Fibroblast of gingiva (primary cell): ENCODE results near the gene PIGQ.

Source experiments
- DNase-seq: peaks from one replicate; pipeline ENCODE4 v3.0.0-alpha.2; 2011; ENCODE audit warnings: low read depth

The PIGQ gene

GRCh38 chr16:555528-556473, 14.0 kb upstream of the PIGQ start:
- no peak for DNase-seq

DNA sequence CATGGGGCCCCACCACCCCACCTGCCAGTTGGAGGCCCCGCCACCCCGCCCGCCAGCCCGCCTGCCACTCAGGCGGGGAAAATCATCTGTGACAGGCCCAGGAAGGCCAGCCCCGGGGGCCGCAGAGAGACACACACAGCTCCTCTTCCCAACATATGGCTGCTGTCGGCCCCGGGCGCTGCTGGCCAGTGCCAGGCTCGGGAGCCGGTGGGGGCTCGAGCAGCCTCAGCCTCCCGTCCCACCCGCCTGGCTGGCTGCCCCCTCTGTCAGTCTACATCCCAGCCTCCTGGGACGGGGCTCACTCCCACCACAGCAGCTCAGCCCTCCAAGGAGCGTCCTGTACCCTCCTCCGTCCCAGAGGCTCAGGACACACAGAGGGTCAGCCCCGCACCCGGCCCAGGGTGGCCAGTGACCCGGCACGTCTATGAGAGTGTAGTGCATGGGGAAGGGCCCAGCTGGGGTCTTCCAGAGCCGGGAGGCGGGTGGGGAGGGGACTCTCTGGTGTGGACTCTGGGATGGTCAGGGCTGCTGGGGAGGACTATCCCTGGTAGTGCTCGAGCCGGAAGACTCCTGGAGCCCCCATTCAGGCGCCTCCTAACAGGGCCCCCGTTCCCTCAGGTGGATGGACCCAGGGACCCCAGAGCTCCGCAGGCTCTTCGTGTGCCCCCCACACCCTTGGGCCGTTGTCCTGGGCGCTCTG, 13.1 kb upstream of the PIGQ start:
- no peak for DNase-seq

DNA sequence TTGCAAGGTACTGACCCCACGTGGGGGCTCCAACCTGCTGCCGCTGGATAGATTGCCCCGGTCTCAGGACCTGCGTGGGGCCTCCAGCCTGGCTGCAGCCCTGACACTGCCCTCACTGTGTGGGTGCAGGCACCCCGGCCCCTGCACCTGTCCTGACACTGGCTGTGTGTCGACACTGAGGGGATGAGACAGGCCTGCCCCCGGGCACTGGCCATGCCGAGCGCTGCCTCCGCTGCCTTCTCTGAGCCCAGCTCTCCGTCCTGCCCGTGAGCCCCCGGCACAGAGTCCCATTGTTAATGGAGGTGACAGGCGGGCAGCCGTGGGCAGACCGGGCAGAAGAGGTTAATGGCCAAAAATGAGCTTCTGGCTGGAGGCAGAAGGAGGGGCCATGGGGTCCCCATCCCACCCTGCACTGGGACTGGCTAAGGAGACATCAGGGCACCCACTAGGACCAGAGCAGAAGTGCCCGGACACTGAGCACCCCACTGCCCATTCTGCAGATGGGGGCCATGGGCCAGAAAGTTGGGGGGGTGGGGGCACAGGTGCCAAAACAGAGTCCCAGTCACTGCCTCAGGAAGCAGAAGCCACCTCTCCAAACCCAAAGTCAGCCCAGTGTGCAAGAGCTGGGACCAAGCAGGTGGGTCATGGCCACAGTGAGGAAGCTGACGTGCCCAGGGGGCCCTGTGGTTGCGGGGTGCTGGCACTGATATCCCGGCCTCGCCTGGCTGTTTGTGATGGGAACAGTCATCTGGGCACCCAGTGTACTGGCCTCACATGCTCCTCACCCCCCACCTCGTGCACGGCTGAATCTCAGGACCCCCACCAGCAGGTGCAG, 12.1 kb upstream of the PIGQ start:
- DNase-seq = no peak

DNA sequence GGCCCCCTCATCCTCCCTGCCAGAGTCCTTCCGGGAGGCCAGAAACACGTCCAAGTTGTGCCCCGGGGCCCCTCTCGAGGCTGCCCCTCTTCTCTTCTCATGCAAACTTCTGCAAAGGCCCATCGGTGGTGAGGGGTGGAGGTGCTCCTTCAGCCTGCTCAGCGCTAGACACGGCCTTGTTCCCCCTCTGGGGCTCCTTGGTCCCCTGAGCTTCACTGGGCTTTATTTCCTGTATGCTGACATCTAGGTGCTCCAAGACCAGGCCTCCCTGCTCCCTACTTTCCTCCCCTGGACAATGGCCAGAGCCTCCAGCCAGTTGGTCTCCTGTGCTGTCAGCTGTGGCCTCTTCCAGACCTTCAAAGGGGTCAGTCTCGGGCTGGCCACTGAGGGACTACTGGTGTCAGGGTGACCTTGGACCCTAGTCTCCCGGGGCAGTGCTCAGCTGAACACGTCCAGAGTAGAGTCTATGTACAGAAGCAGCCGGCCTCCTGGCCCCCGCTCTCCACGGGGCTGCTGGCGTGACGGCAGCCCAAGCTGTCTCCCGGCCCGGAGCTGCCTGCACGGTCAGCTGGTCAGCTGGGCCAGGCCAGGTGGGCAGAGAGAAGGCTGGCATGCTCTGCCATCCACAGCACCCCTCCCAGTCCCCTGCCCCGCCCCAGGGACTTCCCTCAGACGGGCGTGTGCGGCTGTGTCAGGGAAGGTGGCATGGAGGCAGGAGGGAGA, 11.3 kb upstream of the PIGQ start:
- DNase-seq = no peak

DNA sequence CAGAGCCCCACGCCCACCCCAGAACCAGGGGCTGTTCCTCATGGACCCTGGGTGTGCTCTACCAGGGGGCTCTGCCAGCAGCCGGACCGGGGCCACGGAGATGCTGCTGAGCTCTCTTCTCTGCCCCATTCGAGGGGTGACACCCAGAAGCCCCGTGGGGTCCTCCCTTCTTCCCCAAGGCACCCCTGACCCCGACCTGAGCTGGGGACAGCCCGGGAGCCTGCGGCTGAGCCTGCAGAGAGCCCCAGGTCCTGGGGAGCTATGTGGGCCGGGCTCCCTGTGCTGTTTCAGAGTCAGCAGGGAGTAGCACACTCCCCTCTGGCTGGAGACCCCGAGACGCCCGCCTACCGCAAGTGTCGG, 10.8 kb upstream of the PIGQ start:
- no peak for DNase-seq

- no peak for DNase-seq
These were observed 10.2 kb upstream of the PIGQ start for GRCh38 chr16:559411-560203.

- DNase-seq = no peak
These were observed 9.5 kb upstream of the PIGQ start, which contains the start of gene PRR35 for GRCh38 chr16:560204-560700. TSS of gene PRR35 (plus strand) at chr16:560394. CDS start at chr16:563295, 2,901 bp downstream.

DNA sequence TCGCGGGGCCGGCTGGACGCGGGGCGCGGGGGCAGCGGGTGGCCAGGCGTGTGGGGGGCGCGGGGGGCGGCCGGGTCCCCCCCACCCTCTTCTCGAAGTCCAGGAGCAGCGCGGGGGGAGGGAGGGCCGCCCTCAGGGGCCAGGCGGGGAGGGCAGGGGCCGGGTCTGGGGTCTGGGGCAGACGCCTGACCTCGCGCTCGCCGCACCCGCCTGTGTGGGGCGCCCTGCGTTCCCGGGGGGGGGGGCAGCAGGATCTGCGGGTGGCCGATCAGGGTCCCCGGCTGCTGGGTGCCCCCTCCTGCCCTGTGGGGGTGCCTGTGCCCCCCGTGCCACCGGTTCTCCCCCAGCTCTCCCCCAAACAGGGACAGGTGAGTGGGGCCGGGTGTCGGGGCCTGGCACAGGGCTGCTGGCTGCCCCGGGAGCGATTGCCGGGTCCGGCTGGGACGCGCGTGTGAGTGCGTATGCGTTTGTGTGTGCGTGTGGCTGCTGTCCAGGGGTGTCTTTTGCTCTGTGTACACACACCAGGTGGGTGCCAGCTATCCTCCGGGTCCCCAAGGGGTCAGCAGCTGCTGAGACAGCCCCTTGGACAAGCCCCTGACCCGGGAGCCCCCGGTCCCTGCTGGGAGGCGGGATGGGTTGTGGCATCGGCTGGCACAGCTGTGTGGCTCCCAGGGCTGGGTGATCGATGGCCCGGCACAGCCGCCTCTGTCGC, 8.9 kb upstream of the PIGQ start:
- no peak for DNase-seq

GRCh38 chr16:561413-561794, 8.4 kb upstream of the PIGQ start:
- DNase-seq = no peak

- DNase-seq = no peak
These were observed 7.5 kb upstream of the PIGQ start for GRCh38 chr16:561957-562938.

DNA sequence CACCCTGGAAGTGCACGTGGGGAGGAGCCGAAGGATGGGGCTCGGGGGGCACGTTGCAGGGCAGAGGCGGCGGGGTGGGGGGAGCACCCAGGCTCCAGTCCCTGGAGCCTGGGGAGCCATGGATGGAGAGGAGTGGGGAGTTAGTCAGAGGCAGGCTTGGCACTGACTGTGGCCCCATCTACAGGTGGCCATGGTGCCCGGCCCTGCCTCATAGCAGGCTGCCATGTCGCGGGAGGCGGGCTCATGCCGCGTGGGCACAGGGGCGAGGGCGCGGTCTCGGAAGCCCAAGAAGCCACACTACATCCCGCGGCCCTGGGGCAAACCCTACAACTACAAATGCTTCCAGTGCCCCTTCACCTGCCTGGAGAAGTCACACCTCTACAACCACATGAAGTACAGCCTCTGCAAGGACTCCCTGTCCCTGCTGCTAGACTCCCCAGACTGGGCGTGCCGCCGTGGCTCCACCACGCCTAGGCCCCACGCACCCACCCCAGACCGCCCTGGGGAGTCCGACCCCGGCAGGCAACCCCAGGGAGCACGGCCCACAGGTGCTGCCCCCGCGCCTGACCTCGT, 6.6 kb upstream of the PIGQ start:
- DNase-seq = no peak

DNA sequence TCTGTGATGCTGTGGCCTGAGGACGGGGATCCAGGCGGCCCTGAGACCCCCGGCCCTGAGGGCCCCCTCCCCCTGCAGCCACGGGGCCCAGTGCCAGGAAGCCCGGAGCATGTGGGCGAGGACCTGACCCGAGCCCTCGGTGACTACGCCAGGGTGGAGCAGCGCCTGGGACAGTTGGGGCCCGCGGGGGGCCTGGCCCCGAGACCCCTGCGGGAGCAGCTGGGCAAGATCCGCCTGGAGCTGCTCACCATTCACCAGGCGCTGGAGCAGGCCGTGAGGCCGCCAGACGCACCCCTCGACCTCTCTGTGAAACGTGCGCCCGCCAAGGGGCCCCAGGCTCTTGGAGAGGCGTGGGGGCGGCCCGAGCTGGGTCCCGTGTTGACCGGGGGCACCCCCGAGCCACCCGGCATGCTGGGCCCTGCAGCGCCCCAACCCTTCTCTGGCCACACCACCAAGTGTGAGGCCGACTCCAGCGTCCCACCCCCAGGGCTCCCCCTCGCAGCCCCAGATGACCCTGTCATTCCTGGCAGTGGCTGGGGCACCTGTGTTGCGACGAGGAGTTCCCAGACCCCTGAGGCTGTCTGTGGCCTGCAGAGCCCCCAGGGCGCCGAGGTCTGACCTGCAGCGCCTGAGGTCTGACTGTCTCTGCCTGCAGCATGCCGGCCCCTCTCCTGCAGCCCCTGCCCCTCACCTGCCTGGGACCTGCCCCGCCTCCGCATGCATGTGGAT, 4.9 kb upstream of the PIGQ start:
- DNase-seq = no peak

DNA sequence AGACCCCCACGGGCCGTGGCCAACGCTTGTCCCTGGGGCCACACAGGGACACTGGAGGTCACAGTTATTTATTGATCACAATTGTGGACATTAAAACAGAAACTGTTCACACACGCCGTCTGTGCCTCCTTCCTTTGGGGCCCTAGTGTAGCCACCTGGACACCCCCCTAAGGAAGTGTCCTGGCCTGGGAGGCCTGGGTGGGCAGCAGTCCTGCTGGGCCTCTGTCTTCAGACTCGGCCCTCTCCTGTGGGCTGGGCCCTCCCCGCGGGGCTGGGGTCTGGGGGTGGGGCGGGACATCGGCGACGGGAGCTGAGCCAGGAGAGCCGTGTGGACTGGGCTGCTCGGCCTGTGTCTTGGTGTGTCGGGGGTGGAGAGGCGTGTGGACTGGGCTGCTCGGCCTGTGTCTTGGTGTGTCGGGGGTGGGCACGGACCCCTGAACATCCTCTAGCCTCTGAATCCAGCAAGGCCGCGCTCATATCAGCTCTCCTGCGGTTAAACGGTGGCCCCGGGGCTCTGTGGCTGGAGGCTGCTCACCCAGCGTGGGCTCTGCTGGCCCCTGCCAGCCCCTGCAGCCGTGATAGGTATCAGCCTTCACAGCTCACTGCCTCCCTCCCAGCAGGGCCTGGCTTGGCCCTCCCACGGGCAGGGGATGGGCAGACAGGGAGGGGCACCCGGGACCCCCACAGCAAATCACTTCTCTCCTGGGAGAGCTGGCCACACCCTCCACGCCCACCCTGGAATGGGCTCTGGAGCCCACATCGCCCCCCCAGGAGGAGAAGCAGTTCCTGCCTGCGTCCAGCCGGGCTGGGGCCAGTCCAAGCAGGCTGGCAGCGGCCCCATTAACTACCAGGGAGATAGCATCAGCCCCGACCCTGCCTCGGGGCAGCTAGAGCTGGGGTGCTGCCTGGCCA, 4.1 kb upstream of the PIGQ start:
- no peak for DNase-seq

DNA sequence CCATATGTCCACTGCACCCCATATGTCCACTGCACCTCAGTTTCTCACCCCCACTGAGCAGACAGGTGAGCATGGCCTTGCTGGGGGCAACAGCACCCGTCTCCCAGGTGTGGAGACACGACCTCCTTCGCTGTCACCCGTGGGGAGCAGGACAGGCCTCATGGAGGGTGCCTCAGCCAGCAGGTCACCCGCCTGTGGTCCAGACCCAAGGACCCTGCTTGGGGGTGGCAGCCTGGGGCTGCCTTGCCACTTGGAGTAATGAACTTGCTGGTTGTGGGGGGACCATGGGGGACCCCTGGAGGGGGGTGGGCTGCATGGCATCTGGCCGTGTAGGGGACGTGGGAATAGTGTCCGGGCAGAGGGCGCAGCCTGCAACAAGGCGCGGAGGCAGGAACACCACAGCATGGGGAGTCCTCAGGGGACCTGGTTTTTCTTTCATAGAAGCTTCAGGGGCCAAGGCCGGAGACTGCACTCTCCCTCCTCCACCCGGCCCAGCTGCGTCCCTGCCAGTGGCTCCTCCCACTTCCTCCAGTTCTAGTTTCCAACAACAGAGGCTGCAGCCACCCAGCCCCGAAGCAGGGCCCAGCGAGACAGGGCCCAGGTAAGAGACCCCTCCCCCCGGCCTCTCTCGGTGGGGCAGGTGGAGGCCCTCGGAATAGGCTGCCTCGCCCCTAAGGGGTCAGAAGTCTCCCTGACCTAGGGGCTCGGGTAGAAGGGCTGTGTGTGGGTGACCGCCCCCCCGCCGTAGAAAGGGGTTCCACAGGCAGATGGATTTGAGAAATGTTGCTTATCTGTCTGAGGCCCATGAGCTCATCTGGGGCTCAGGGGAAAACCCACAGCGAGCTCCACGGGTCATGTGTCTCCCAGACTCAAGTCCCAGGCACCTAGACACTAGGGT, 3.0 kb upstream of the PIGQ start, which contains the start of gene NHLRC4:
NHLRC4 (plus strand) TSS at position 531 of the 898 bp plus-strand sequence. CDS start 1,043 bp downstream, outside the sequence.
- DNase-seq = peak; percentile 44
